T-helper 1 cell (primary cell): Measurements from ENCODE around the gene ISCU.
A peak's percentile ranks its signal among the peaks of the same experiment; 100 is the strongest.
"Not testable (repeated sequence)": the region's sequence is repeated elsewhere in the genome, so short reads cannot be mapped to it uniquely, and the experiment has no call there.

Experiments
- DNase-seq, 5 donors: peaks; one replicate each; pipeline ENCODE4 v3.0.0-alpha.2; 2012 to 2020

Gene ISCU

GRCh38 chr12:108605690-108606406, 43.5 kb downstream of the ISCU start:
- no peak for DNase-seq

GRCh38 chr12:108606492-108606891, 44.1 kb downstream of the ISCU start:
- no peak for DNase-seq

GRCh38 chr12:108607981-108608600, 45.7 kb downstream of the ISCU start:
- no peak for DNase-seq

- no peak for DNase-seq
Measured at GRCh38 chr12:108608616-108609015, 46.2 kb downstream of the ISCU start.

GRCh38 chr12:108609537-108610335, 47.3 kb downstream of the ISCU start:
- DNase-seq = no peak

GRCh38 chr12:108610336-108610815, 48.0 kb downstream of the ISCU start:
- no peak for DNase-seq

GRCh38 chr12:108610856-108611605, 48.6 kb downstream of the ISCU start:
- DNase-seq = no peak

GRCh38 chr12:108611884-108612415, 49.6 kb downstream of the ISCU start:
- DNase-seq = peak in 4 of 5 donors; percentile 27 to 36 (median 36)

GRCh38 chr12:108612788-108613282, 50.4 kb downstream of the ISCU start:
- no peak for DNase-seq

- DNase-seq = no peak
Measured at GRCh38 chr12:108613548-108613947, 51.2 kb downstream of the ISCU start.

- DNase-seq = no peak
Measured at GRCh38 chr12:108614041-108614440, 51.6 kb downstream of the ISCU start.

- no peak for DNase-seq
Measured at GRCh38 chr12:108614639-108615038, 52.2 kb downstream of the ISCU start.

GRCh38 chr12:108615918-108616317, 53.5 kb downstream of the ISCU start:
- no peak for DNase-seq

- no peak for DNase-seq
Measured at GRCh38 chr12:108616359-108616758, 54.0 kb downstream of the ISCU start.

GRCh38 chr12:108616941-108617858, 54.8 kb downstream of the ISCU start:
- peak; percentile 56 to 78 (median 68) for DNase-seq

GRCh38 chr12:108618079-108618952, 55.9 kb downstream of the ISCU start:
- DNase-seq = peak; percentile 57 to 75 (median 71)

GRCh38 chr12:108618953-108619274, 56.5 kb downstream of the ISCU start:
- DNase-seq = not testable (repeated sequence)
